GM18508 (cell line): ENCODE data around the gene CCDC85A.

Experiments
- ATAC-seq: cut with Tn5 transposase; IDR thresholded peaks from one replicate; pipeline ENCODE4 v1.9.1; 2021; ENCODE audit warnings: moderate number of reproducible peaks; ENCODE audit not compliant: insufficient read depth, unreplicated experiment

Gene CCDC85A

GRCh38 chr2:56292951-56293350 lies 109.2 kb downstream of the CCDC85A start:
- ATAC-seq: no peak

DNA sequence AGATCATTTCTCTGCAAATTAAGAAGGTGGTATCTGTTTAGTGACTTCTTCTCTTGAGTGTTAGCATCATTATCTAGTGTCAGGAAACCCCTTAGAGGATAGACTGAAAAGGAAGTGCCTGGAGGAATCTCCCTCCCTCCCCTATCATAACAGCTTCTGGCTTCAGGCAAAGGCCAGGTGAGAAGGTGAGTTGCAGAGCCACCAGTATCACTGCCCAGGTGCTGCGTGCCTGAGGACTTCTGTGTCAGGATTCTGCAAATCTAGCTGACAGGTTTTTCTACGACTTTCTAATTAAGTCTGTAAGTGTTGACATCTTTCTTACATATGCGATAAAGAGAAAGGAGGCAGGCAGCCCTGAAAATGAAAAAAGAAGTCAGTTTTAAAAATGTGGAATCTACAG lies 111.9 kb downstream of the CCDC85A start:
- no peak for ATAC-seq

DNA sequence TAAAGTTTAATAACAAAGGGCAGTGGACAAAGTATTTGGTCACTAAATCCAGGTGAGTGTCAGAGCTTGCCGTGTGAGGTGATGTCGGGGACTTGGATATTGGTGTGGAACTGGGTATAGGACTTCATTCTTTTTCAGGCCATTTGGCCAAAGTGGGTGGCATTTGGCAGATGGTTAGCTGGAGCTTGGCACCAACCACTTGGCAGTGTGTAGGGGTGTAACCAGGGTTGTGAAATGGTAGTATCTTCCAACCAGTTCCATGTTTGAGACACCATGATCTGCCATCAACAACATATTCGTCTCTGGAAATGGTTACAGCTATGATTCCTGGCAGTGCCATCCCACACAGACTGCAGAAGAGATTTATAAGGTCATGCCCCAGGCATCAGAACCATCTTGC lies 113.9 kb downstream of the CCDC85A start:
- no peak for ATAC-seq

GRCh38 chr2:56299171-56299691 lies 115.4 kb downstream of the CCDC85A start:
- no peak for ATAC-seq

DNA sequence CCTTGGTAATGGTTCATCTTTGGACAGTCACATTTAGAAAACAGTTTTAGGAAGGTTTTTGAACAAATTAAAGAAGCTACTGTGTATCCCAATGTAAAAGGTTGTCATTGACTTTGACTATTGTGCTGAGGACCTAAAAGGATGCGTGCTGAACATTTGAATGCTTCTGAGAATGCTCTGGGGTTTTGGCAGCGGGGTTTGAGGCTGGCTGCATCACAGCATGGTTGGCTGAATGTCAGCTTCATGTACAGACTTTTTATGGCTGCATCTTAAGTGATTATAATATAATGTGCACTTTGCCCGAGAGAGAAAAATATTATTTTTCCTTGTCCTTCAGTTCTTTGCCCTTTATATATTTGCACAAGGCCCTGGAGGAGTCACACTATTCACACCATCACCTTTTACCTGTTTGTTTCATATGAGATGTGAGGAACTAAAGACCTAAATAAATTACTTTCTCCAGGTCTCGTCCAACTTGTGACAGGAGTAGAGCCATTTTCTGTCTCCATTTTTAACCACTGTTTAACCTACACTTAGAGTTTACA lies 125.9 kb downstream of the CCDC85A start:
- no peak for ATAC-seq

- no peak for ATAC-seq
These were observed 129.7 kb downstream of the CCDC85A start for GRCh38 chr2:56313500-56313921.

- no peak for ATAC-seq
These were observed 130.6 kb downstream of the CCDC85A start for GRCh38 chr2:56314371-56314770.

GRCh38 chr2:56314796-56315195 lies 131.0 kb downstream of the CCDC85A start:
- no peak for ATAC-seq

GRCh38 chr2:56315376-56315775 lies 131.6 kb downstream of the CCDC85A start:
- ATAC-seq: no peak

GRCh38 chr2:56316011-56316410 lies 132.2 kb downstream of the CCDC85A start:
- ATAC-seq: no peak

DNA sequence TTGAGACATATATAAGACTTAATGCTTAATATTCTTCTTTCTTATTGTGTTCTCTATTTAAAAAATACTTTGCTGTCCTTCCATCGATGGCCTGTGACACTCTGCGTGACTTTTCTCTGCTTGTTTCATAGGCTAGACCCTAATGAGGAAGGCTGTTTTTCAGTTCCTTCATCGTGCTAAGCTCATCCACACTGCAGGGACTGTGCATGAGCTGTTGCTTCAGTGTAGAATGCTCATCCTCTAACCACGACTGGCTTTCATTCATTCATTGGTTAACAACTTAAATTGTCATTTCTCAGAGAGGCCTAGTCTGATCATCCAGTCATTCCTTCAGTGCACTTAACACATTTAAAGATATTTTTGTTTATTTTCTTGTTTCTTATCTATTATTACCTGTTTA lies 134.4 kb downstream of the CCDC85A start:
- no peak for ATAC-seq

GRCh38 chr2:56325661-56326345 lies 142.0 kb downstream of the CCDC85A start:
- no peak for ATAC-seq

DNA sequence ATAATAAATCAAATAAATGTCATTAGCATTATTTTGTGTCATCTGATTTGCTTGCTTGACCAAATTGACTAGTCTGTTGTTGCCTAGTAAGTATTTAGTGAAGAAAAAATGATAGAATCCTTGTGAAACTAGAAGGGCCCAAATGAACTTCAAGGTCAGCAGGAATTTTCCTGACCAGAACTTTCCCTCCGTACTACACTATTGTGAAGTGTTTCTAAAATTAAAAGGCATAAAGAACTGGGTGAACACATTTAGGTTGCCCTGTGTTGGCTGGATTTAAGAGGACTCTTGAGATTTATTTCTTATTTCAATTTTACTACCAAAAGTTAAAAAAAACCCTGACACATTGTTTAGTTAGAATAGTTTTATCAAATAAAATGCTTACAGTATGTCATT lies 142.6 kb downstream of the CCDC85A start:
- ATAC-seq: no peak

- ATAC-seq: no peak
These were observed 148.0 kb downstream of the CCDC85A start for GRCh38 chr2:56331810-56332209.

GRCh38 chr2:56333812-56334485 lies 150.2 kb downstream of the CCDC85A start:
- ATAC-seq: no peak

- no peak for ATAC-seq
These were observed 150.8 kb downstream of the CCDC85A start for GRCh38 chr2:56334622-56335021.

GRCh38 chr2:56335101-56335500 lies 151.3 kb downstream of the CCDC85A start:
- ATAC-seq: no peak

DNA sequence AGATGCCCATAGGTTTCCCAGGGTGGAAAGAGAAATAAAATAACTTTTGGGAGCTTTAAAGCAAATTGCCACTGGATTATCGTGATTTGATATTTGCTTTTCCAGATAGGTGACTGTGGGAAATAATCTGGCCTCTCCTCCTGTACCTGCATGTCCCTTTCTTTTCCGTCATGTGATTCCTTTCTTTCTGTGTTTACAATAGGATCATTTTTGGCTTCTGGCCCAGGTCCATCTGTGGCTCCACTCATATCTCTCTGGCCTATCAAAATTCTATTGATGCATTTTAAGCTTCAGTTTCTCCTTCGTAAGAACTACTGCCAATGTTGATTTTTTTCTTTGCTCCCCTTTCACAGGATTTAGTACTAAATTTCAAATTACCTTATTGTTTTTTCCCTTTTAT lies 153.6 kb downstream of the CCDC85A start:
- ATAC-seq: no peak

GRCh38 chr2:56338232-56338631 lies 154.4 kb downstream of the CCDC85A start:
- no peak for ATAC-seq

GRCh38 chr2:56344771-56345170 lies 161.0 kb downstream of the CCDC85A start:
- ATAC-seq: no peak

GRCh38 chr2:56347881-56348280 lies 164.1 kb downstream of the CCDC85A start:
- ATAC-seq: no peak
